SK-N-SH treated with all-trans-retinoic acid at 6 μM for 48 hours (cell line): ENCODE measurements around the gene PLCB4.

Experiments used
- ARNTL ChIP-seq: fragments of 450-650 bp; formaldehyde crosslinking; IDR thresholded peaks from 2 replicates; pipeline ENCODE4 v1.5.0; 2020; ENCODE audit warnings: low read depth, mild to moderate bottlenecking, moderate library complexity, borderline replicate concordance
- CSRNP3 ChIP-seq: fragments of 250-450 bp; sonication (Bioruptor Pico); IDR thresholded peaks from 2 replicates; pipeline ENCODE4 v1.5.1; 2021; ENCODE audit warnings: mild to moderate bottlenecking, moderate library complexity
- ESRRG ChIP-seq: fragments of 250-450 bp; sonication (Bioruptor Pico); IDR thresholded peaks from 2 replicates; pipeline ENCODE4 v1.6.1; 2021; ENCODE audit warnings: mild to moderate bottlenecking
- OSR1 ChIP-seq: fragments of 250-450 bp; sonication (Bioruptor Pico); IDR thresholded peaks from 2 replicates; pipeline ENCODE4 v1.8.0; 2022; ENCODE audit warnings: moderate library complexity, mild to moderate bottlenecking, inconsistent platforms
- PATZ1 ChIP-seq: fragments of 250-450 bp; sonication (Bioruptor Pico); IDR thresholded peaks from 2 replicates; pipeline ENCODE4 v1.8.0; 2020; ENCODE audit warnings: mild to moderate bottlenecking, moderate library complexity, borderline replicate concordance
- POU6F1 ChIP-seq: fragments of 250-450 bp; sonication (Bioruptor Pico); IDR thresholded peaks from 2 replicates; pipeline ENCODE4 v1.8.0; 2021; ENCODE audit warnings: low read depth, mild to moderate bottlenecking, moderate library complexity, borderline replicate concordance
- RARB ChIP-seq: fragments of 250-450 bp; sonication (Bioruptor Pico); IDR thresholded peaks from 2 replicates; pipeline ENCODE4 v1.8.0; 2021; ENCODE audit warnings: mild to moderate bottlenecking, moderate library complexity
- SNAI2 ChIP-seq: fragments of 250-450 bp; sonication (Bioruptor Pico); IDR thresholded peaks from 2 replicates; pipeline ENCODE4 v1.5.0; 2020; ENCODE audit warnings: mild to moderate bottlenecking, moderate library complexity
- TSHZ2 ChIP-seq: fragments of 250-450 bp; sonication (Bioruptor Pico); IDR thresholded peaks from 2 replicates; pipeline ENCODE4 v1.5.0; 2020; ENCODE audit warnings: mild to moderate bottlenecking, moderate library complexity
- ZC3H10 ChIP-seq: fragments of 250-450 bp; sonication (Bioruptor Pico); IDR thresholded peaks from 2 replicates; pipeline ENCODE4 v1.5.1; 2021; ENCODE audit warnings: mild to moderate bottlenecking, moderate library complexity
- ZFP30 ChIP-seq: fragments of 450-650 bp; formaldehyde crosslinking; IDR thresholded peaks from 2 replicates; pipeline ENCODE4 v1.5.0; 2022; ENCODE audit warnings: mild to moderate bottlenecking, moderate library complexity

DNA sequence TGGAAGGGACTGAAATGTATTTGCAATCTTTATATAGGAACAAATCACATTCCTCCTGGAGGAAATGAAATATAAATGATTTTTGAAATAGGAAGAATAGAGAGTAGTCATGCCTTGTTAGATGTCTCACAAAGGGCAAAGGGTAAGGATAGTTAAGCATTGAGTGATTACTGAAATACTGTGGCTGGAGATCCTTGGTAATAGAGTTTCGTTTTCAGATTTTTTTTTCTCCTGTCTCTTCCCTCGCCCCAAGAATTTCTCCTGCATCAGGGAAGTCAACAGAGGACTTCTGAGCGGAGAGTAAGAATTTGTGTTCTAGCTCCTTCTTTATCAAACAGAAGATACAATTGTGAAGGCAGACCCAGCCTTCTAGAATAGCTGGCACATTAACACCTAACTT lies 79.4 kb downstream of the PLCB4 start:
- TF ChIP-seq CSRNP3 (CRISPR knock-in tag): no peak
- TF ChIP-seq SNAI2 (CRISPR knock-in tag): no peak
- TF ChIP-seq POU6F1 (CRISPR knock-in tag): no peak
- TF ChIP-seq ZFP30 (CRISPR knock-in tag): no peak
- TF ChIP-seq ARNTL (CRISPR knock-in tag): no peak
- no peak for TF ChIP-seq TSHZ2 (CRISPR knock-in tag)
- TF ChIP-seq ESRRG (CRISPR knock-in tag): no peak
- TF ChIP-seq RARB (CRISPR knock-in tag): no peak
- TF ChIP-seq ZC3H10 (CRISPR knock-in tag): no peak
- no peak for TF ChIP-seq OSR1 (CRISPR knock-in tag)
- no peak for TF ChIP-seq PATZ1 (CRISPR knock-in tag)
